Measurements from ENCODE around the gene C3orf85.

GRCh38 chr3:109131276-109131675, 5.2 kb upstream of the C3orf85 start:
- TF ChIP-seq CTCF (IDR thresholded peaks at IDR 0.05) (no peak), POLR2A (IDR thresholded peaks at IDR 0.05) (no peak)

All from uterus (tissue), 2 donors.